Right ventricle myocardium superior (tissue), 1 donor: ENCODE measurements around the gene CA4. TPM values are rescaled to one million over a fixed set of nuclear protein-coding genes. Genes with fewer than 3 reads are reported as not detected.

Source experiments
- ATAC-seq: fragments of 200-7000 bp; cut with Tn5 transposase; one replicate; pipeline ENCODE4 v1.9.1; 2020; ENCODE audit warnings: mild to moderate bottlenecking; ENCODE audit not compliant: poor library complexity
- DNase-seq: peaks from one replicate; pipeline ENCODE4 v3.0.0-alpha.2; 2020
- intact Hi-C: fragments of 100-400 bp; cut with DNase I; formaldehyde crosslinking; loops from one replicate; pipeline ENCODE4 v1.11.2; 2022
- total RNA-seq: library from RNA; stranded (reverse); fragmentation: NEBNext Ultra II Directional; extraction: Animal tissue kit (Norgen Biotek cat#: 25700); gene quantifications from one replicate; pipeline ENCODE4 v1.2.1, GENCODE V29; 2021
- donor health status: DM: no; HTN: yes; CAD: no; lungs with severe emphysema.

The CA4 gene
- total RNA-seq, 1 donor from 2014 or later: 15.1 TPM

DNA sequence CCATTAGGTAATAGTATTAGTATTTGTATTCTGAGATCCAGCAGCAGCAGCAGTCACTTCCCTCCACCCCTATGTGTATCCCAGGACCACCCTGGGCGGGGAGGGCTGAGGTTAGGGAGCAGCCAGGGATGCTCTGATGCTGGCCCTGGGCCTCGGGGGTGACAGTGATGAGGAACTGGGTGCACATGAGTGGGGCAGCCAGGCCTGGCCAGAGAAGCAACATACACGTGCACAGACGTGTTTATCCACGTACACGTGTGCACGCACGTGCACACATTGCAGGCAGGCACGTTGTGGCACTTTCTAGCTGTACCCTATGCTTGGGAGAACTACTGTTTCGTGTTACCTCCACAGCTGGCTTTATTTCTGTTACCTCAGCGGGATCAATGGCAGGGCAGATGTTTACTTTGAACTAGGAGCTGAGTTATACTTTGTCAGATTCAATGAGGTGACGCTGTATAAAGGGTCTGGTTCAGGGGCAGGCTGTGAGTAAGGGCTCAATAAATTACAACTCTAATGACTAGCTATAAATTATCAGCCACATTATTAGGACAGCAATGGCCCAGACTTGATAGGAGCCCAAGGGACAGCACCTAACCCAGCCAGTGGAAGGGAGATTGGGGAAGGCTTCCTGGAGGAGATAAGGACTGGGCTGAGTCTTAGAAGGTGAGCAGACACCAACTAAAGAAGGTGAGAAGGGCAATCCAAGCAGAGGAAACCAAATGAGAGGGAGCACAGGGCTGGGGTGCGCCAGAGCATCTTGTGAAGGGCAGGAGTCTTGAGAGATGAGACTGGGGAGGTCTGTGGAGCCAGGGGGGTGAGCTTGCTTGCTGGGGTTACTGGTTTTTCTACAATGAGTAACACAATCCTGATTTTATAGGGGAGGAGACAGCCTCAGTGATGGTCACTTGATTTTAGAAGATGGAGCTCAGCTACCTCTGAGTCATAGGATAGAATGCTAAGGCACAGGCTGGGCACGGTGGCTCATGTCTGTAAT, 22.4 kb upstream of the CA4 start:
- no peak for ATAC-seq
- DNase-seq: no peak
- intact Hi-C loops: no loop called here

DNA sequence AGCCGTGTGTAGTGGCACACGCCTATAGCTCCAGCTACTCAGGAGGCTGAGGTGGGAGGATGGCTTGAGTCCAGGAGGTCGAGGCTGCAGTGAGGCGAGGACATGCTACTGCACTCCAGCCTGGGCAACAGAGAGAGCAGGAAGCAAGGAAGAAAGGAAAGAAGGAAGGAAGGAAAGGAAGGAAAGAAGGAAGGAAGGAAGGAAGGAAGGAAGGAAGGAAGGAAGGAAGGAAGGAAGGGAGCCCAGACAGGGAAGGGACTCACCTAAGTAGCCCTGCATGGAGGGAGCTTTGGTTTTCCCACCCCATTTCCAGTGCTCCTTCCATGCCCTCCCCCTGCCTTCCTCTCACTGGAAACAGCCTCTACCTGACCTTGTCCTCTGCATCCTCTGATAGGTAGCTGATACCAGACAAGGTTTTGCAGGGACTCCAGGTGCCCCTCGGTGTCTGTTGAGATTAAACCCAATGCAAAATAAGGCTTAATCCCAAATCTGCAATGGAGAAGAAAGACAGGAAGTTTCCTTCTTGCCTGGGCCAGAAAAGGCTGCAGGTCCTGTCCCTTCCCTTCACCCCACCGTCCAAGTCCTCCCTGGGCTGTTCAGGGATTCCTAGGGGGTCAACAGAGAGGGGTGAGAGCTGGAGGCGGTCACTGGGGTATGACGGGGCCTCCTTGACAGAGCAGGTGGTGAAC, 21.5 kb upstream of the CA4 start:
- intact Hi-C loops: no loop called here

DNA sequence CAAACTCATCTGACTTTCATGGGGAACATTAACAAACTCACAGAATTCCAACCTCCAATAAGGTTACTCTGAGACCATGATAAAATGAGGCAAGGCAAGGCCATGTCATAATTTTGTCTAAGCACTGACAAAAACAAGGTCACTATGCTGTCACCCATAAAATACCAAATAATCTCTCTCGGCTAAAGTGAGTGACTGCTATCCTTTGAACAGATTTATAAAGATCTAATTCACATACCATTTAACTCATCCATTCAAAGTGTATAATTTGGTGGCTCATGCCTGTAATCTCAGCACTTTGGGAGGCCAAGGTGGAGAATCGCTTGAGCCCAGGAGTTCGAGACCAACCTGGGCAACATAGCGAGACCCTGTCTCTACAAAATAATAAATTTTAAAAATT, 20.6 kb upstream of the CA4 start:
- intact Hi-C loops: no loop called here
- DNase-seq (no peak), ATAC-seq (no peak)

More for the DNA sequence above, 21.5 kb upstream of the CA4 start:
- no peak for DNase-seq
- ATAC-seq: no peak

DNA sequence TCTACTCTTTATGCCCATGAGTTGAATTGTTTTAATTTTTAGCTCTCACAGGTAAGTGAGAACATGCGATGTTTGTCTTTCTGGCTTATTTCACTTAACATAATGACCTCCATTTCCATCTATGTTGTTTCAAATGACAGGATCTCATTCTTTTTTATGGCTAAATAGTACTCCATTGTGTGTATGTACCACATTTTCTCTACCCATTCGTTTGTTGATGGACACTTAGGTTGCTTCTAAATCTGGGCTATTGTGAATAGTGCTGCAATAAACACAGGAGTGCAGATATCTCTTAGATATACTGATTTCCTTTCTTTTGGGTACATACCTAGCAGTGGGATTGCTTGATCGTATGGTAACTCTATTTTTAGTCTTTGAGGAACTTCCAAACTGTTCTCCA, 19.3 kb upstream of the CA4 start:
- intact Hi-C loops: no loop called here
- DNase-seq: no peak
- ATAC-seq: no peak

DNA sequence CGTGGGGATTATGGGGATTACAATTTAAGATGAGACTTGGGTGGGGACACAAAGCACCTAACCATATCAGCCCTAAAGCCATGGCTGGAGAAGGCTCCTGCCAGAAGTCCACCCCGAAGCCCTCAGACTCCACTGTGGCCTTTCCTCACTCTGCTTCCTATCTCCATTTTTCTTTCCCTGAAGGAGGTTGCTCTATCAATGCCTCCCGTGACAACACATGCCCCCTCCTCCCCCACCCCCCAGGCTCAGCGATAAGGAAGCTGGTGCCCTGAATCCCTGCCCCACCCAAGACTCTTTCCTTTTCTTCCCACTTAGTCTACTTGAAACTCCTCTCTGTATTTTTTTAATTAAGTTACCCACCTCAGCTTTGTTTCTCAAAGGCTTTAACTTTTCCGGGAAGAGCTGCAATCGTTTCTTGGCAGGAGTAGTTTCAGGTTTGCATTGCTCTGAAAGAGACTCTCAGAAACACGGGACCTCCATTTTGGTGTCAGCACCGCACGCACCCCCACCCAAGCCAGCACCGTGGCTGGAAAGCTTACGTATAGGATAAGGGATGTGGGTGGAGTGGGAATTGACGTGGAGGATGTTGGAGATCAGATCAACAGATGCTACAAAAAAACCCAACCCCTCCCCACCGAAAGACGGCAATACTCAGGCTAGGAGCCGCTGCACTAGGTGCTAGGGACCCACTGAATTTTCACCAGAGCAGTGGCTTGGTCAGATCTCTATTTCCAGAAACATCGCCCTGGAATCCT, 15.2 kb upstream of the CA4 start:
- intact Hi-C loops: no loop called here
- no peak for DNase-seq
- ATAC-seq: peak; percentile 10

DNA sequence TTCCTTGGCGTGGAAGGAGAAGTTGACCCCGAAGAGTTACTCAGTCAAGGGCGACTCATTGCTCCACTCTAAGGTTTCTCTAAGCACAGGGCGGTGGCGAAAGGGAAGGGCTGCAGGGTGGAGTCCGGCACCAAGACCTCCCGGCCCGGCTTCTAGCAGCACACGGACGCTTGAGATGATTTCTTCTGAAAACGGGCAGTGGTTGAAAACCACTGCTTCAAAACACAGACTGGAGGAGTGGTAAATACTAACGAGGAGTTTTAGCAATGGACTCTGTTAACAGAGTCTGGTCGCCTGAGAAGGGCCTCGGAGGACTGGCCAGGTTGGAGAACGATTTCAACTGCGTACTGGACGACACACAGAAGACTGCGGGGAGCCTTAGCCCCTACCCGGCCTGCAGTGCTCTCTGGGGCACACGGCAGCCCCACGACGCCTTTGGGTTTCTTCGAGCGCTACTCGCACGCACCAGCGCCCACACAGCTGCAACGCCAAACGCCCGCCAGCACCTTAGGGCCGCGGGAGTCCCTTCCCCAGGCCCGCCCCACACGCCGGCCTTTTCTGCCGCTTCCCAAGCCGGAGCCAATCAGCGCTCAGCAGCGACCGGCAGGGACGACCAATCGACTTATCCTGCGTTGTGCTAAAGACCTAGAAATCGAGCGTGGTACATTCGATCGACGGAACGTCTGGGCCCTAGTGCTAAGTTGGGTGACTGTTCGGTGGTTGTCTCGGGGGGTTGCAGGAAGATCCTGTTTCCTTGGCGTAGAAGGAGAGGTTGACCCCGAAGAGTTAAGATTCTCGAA, 14.4 kb upstream of the CA4 start:
- DNase-seq: peak; percentile 92
- intact Hi-C loops: no loop called here

DNA sequence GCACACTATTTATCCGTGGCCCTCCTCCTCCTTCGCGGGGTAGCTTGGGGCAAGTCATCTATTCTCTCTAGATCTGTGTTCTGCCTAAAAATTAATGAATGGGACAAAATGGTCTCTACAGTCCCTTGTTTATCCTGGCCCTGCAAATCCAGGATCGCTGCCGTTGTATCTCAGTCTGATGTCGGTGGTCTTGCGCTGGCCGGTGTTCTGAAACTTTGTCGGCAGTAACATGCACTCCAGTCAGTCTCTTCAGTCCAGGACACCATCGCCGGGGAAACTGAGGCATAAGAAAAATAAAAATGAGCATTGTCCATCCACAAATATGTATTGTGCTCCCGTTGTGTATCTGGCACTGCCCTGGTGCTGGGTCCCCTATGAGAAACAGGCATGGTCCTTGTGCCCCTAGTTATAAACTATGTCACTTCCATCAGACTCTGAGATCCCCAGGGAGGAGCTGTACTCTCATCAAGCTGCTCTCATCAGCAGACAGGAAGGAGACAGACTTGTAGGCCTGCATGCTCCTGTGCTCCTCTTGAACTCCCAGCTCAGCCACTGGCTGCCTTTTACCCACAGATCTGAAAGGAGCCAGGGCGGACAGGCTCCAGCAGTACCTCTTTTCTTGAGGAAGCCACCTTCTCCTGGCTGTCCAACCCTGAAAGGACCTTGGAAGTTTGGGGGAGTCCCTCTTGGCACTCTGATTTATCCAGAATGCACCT, 13.7 kb upstream of the CA4 start:
- intact Hi-C loops: no loop called here
- ATAC-seq (no peak), DNase-seq (no peak)

More for the DNA sequence above, 14.4 kb upstream of the CA4 start:
- peak; percentile 99 for ATAC-seq

DNA sequence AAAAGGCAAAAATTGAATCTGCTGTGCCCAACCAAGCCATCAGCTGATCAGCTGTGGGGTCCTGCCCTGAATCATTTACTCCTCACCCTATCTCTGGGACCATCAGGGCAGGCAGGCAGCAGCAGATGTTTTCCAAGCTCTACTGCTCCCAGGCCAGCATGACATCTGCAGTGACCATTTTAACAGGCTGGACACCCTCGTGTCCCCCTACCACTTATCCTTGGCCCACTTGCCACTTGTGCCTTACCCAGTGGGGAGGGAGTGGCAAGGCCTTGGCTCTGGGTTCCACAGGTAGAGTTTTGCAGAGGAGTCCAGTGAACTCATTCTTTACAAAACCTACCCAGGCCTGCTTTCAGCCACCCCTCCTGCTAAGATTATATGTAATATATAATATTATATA, 12.0 kb upstream of the CA4 start:
- no peak for ATAC-seq
- DNase-seq: no peak
- intact Hi-C loops: no loop called here

DNA sequence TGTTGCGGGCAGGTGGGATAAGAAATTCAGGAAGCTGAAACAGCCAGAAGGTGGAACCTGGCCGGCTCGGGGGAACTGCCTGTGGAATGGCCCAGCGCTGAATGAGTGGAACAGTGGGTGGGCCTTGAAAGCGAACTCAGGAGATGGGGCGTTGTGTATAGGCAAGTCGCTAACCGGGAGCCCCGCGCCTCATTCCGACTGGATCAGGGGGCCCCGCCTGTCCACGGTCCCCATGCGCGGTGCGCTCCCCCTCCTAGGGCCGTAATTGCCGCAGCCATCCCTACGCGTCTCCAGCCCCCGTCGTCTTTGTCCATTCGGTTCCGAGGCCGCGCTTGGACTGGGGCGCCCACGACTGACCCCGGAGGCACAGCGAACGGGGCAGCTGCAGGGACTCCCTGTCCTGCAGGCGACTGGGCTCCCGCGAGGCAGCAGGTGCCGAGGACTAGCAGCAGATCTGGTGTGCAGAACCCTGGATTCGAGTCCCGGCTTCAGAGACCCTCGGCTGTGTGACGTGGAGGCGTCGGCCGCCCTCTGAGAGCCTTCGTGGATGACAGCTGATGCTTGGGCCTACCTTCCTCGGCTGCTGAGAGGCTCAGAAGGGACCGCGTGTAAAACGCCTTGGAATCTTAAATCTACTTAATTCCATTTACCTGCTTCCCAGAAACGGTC, 10.9 kb upstream of the CA4 start:
- no peak for DNase-seq
- no peak for ATAC-seq
- intact Hi-C loops: no loop called here

DNA sequence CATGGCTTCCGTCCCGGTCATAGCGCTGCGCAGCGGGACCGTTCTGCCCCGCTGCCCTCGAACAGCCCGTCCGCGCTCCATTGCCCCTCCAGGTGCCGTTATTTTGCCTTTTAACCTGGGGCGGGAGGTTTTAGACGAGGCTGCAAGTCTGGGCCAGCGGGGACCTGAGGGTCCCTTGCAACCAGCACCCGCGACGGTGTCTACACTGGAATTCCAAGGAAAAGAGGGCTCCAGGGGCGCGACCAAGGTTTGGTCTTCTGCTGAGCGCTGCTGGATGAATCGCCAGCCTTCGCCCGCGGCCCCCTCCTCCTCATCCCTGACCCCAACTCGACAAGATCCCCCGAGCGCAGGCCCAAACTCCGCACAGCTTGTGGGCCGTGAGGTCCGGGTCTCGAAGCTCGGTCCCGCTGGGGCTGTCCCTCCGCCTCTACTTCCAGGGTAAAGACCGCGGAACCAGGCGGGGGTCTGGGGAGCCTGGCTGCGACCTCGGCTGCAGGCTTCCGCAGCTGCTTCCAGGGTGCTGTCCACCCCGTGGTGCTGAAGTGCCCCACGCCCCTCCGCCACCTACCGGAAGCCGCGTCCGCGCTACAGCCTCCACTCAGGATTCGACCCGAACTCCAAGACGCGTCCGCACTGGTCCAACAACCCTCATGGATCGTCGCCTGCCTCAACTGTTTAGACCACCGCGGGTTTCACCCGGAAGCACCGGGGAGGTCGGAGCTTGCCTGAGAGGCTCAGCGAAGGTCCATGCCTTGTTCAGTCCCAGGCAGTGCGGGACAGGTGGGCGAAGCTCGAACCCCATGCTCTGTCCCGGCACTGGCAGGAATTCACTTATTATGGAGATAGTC, 10.1 kb upstream of the CA4 start:
- ATAC-seq (peak; percentile 60), DNase-seq (peak; percentile 81)
- intact Hi-C loops: loop anchor here (10.0 kb wide), 1 partner anchor 295 kb away; no protein-coding TSS in a partner anchor

DNA sequence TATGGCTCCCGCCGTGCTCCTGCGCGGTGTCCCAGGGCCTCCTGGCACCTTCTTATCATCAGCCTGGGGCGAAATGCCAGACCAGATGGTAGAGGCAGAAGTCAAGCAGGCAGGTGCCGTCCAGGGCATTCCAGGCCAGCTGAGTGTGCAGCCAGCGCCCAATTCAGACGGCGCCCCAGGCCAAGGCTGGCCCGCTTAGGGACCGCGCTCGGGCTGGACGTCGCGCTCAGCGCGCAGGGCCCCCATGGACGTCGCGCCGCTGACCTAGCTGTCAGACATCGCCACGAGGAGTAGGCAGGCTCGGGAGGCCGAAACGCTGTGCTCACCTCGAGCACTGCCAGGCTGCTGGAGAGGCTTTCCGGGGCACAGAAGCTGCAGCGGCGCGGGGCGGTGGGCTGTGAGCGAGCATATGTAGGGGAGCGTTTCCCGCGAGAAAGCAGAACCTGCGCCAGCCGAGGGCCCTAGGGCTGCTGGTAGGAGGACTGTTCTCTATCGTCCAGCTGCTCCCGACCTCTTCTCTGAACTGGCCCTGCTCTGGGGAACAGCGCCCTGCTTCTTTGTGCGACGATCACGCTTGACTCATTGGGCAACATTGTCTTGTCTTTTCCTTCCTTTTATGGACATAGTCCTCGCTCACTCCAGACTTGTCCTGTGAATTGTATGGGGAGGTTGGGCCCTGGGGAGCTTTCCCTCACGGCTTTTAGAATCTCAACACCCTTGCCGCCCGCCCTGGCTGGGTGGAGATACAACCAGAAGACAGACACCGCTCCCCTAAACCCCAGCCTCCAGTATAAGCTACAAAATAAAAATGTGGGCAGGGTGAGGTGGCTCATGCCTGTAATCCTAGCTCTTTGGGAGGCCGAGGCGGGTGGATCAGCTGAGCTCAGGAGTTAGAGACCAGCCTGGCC, 8.4 kb upstream of the CA4 start:
- intact Hi-C loops: loop anchor here (10.0 kb wide), 1 partner anchor 293 kb away; no protein-coding TSS in a partner anchor
- ATAC-seq (no peak), DNase-seq (peak; percentile 55)

DNA sequence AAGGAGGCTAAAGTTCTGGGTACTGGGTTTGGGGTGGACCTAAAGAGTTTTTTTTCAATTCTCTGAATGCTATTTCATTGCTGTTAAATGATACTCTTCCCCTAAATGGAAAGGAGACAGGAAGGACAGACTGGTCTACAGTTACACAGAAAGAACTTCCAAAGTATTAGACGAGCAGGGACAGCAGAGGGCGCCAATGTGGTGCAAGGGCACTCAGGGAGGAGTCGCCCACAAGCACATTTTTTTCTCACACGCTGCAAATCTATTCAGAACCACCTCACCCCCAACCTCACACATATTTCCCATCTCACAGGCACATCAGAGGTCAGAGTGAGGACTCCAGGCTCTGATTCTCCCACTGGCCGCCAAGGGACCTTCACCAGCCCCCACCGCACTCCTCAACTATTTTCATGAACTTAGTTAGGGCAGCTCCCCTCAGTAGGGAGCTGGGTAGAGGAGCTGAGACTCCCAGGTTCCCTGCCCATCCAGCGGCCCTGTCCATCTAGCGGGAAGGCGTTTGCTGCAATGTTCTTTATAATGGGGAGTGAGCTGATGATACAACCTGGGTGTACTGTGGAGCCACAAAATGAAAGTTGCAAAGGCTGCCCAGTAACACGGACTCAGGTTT, 6.8 kb upstream of the CA4 start:
- intact Hi-C loops: loop anchor here (10.0 kb wide), 1 partner anchor 292 kb away; no protein-coding TSS in a partner anchor
- DNase-seq: peak; percentile 89
- peak; percentile 79 for ATAC-seq

DNA sequence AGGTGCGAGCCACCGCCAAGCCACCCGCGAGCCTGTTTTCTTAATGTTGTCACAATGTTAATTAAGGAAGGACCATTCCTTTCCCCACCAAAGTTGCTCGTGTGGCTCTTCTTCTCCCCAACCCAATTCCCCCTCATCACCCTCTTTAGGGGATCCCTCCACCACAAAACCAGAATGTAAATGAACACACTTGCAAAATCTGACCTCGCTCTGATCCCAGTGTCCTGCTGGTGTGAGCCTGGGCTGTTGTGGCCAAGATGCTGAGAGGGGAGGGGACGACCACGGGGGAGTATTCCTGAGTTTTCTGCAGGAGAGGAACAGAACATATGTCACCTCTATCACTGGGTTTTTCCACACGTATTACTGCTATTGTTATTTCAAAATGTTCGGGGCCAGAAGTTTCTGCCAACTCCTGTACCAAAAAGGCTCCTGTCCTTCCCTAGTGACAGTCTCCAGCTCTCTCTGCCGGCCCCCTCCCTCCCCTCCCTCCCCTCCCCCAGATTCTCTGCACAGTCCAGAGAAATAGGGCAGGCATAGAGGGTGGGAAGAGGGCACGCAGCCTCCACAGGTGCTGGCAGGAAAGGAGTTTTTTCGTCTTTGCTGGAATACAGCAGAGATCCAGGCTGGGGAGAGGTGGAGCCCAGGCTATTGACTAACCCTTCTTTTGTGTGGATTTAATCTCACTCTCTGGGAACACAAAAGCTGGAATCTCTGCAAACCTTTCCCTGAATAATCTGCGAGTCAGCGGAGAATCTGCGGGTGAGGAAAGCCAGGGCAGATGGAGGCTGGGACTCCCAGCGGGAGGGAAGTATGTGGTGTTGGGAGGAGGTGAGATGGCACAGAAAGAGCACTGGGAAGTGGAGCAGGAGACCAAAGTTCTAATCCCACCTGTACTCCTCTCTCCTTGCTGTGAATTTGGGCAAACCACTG, 4.5 kb upstream of the CA4 start:
- ATAC-seq (no peak), DNase-seq (no peak)
- intact Hi-C loops: loop anchor here (10.0 kb wide), 1 partner anchor 290 kb away; no protein-coding TSS in a partner anchor

DNA sequence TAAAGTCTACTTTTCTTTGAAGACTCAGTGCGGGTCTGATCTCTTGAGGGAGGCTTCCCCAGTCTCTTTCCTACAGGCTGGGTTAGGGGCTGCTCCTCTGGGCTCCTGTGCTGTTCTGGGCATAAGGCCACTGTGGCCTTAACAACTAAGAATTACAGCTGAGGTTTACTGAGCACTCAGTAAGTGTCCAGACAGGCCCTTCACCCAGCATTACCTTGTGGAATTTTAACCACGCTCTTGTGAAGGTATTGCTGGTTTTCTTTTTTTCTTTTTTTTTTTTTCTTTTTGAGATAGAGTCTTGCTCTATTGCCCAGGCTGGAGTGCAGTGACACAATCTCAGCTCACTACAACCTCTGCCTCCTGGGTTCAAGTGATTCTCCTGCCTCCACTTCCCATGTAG, 3.6 kb upstream of the CA4 start:
- intact Hi-C loops: loop anchor here (10.0 kb wide), 1 partner anchor 289 kb away; no protein-coding TSS in a partner anchor

More for the DNA sequence above, 3.6 kb upstream of the CA4 start:
- ATAC-seq (no peak), DNase-seq (no peak)
